ENCODE results near the gene PRC1. TPM values are rescaled to one million over a fixed set of nuclear protein-coding genes. Genes with fewer than 3 reads are reported as not detected.

The PRC1 gene
- total RNA-seq, 1 donor, result 17.7 TPM

DNA sequence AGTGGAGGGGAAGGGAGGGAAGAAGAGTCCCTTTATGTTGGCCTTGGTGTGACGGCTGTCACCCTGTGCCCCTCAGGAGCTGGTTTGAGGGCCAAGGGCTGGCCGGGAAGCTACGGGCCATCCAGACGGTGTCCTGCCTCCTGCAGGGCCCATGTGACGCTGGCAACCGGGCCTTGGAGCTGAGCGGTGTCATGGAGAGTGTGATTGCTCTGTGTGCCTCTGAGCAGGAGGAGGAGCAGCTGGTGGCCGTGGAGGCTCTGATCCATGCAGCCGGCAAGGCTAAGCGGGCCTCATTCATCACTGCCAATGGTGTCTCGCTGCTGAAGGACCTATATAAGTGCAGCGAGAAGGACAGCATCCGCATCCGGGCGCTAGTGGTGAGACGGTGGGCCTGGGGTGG, 47.8 kb downstream of the PRC1 start:
- Histone ChIP-seq H3K4me3 (ENCODE audit: insufficient read depth, low read length) (no peak overlapping the region), H3K27ac (ENCODE audit: low read depth, low read length) (no peak overlapping the region), H3K4me1 (ENCODE audit: insufficient read depth, low read length) (peaks cover 8% of the 10 kb centered on the region), H3K9me3 (ENCODE audit: low read depth, low read length) (no peaks in the 10 kb centered on the region), H3K36me3 (ENCODE audit: insufficient read depth, low read length) (peaks cover 80% of the 10 kb centered on the region), H3K4me2 (ENCODE audit: insufficient read depth, low read length) (no peak overlapping the region), H3K27me3 (ENCODE audit: insufficient read depth, low read length) (no peaks in the 10 kb centered on the region), H3K79me2 (ENCODE audit: insufficient read depth, low read length) (no peaks in the 10 kb centered on the region), H4K20me1 (ENCODE audit: insufficient read depth, low read length) (no peaks in the 10 kb centered on the region), H2AFZ (ENCODE audit: low read length) (no peak overlapping the region)
- TF ChIP-seq CTCF (IDR thresholded peaks at IDR 0.05; ENCODE audit: extremely low read depth, low read depth, low read length), result no peak
- DNase-seq (ENCODE audit: insufficient read length, low spot score, missing footprints), result peak; percentile 82

DNA sequence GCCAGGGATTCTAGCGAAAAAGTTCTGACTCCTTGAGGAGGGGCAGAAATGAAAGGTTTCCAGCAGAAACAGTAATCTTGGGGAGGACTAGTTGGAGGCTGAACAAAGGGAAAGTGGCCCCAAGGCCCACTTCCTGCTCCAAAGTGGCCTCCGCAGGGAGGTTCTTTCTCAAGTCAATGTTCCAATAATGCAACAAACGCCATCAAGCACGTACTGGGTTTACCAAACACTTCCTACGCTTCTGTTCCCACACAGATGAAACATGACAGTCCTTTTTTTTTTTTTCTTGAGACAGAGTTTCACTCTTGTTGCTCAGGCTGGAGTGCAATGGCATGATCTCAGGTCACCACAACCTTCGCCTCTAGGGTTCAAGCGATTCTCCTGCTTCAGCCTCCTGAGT, 49.2 kb downstream of the PRC1 start:
- H3K27ac ChIP-seq (ENCODE audit: low read depth, low read length), result no peak overlapping the region
- no peak overlapping the region for H3K4me2 ChIP-seq (ENCODE audit: insufficient read depth, low read length)
- no peak overlapping the region for H2AFZ ChIP-seq (ENCODE audit: low read length)
- H3K36me3 ChIP-seq (ENCODE audit: insufficient read depth, low read length), result peaks cover 78% of the 10 kb centered on the region
- H3K4me3 ChIP-seq (ENCODE audit: insufficient read depth, low read length), result no peak overlapping the region
- peaks cover 8% of the 10 kb centered on the region for H3K4me1 ChIP-seq (ENCODE audit: insufficient read depth, low read length)
- DNase-seq (ENCODE audit: insufficient read length, low spot score, missing footprints), result peak; percentile 29
- H3K79me2 ChIP-seq (ENCODE audit: insufficient read depth, low read length), result no peaks in the 10 kb centered on the region
- H3K27me3 ChIP-seq (ENCODE audit: insufficient read depth, low read length), result no peaks in the 10 kb centered on the region
- no peaks in the 10 kb centered on the region for H3K9me3 ChIP-seq (ENCODE audit: low read depth, low read length)
- TF ChIP-seq CTCF (IDR thresholded peaks at IDR 0.05; ENCODE audit: extremely low read depth, low read depth, low read length), result no peak
- peaks cover 2% of the 10 kb centered on the region for H4K20me1 ChIP-seq (ENCODE audit: insufficient read depth, low read length)

GRCh38 chr15:90942354-90943120, 51.8 kb downstream of the PRC1 start:
- DNase-seq (ENCODE audit: insufficient read length, low spot score, missing footprints), result no peak
- no peaks in the 10 kb centered on the region for H3K9me3 ChIP-seq (ENCODE audit: low read depth, low read length)
- H3K4me1 ChIP-seq (ENCODE audit: insufficient read depth, low read length), result no peaks in the 10 kb centered on the region
- H3K27me3 ChIP-seq (ENCODE audit: insufficient read depth, low read length), result no peaks in the 10 kb centered on the region
- H3K4me3 ChIP-seq (ENCODE audit: insufficient read depth, low read length), result no peak overlapping the region
- no peak overlapping the region for H3K4me2 ChIP-seq (ENCODE audit: insufficient read depth, low read length)
- no peak overlapping the region for H2AFZ ChIP-seq (ENCODE audit: low read length)
- H3K36me3 ChIP-seq (ENCODE audit: insufficient read depth, low read length), result peaks cover 79% of the 10 kb centered on the region
- H4K20me1 ChIP-seq (ENCODE audit: insufficient read depth, low read length), result peaks cover 6% of the 10 kb centered on the region
- peaks cover 3% of the 10 kb centered on the region for H3K79me2 ChIP-seq (ENCODE audit: insufficient read depth, low read length)
- no peak for TF ChIP-seq CTCF (IDR thresholded peaks at IDR 0.05; ENCODE audit: extremely low read depth, low read depth, low read length)
- H3K27ac ChIP-seq (ENCODE audit: low read depth, low read length), result no peak overlapping the region

DNA sequence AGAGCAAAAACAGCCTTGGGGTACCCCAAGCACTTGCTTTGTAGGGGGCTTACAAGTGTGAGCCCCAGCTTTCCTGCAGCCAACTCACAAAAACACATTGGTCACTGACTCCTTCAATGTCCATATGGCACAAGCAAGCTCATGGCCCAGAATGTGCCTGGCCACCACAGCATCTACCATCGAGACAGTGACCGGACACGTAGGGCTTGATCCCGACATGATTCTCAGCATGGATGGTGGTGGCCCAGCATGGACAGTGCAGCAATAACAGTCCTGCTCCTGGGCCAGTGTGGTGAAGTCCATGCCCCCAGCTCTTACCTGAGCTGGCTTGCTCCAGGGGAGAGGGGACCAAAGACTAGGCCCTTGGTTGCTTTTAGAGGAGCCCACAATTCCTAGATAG, 53.3 kb downstream of the PRC1 start:
- Histone ChIP-seq H3K27me3 (ENCODE audit: insufficient read depth, low read length) (no peaks in the 10 kb centered on the region), H3K79me2 (ENCODE audit: insufficient read depth, low read length) (peaks cover 14% of the 10 kb centered on the region), H3K27ac (ENCODE audit: low read depth, low read length) (no peak overlapping the region), H2AFZ (ENCODE audit: low read length) (no peak overlapping the region), H3K9me3 (ENCODE audit: low read depth, low read length) (no peaks in the 10 kb centered on the region), H3K36me3 (ENCODE audit: insufficient read depth, low read length) (peaks cover 77% of the 10 kb centered on the region), H4K20me1 (ENCODE audit: insufficient read depth, low read length) (peaks cover 6% of the 10 kb centered on the region), H3K4me2 (ENCODE audit: insufficient read depth, low read length) (no peak overlapping the region), H3K4me1 (ENCODE audit: insufficient read depth, low read length) (peaks cover 7% of the 10 kb centered on the region), H3K4me3 (ENCODE audit: insufficient read depth, low read length) (no peak overlapping the region)
- DNase-seq (ENCODE audit: insufficient read length, low spot score, missing footprints), result peak; percentile 59
- no peak for TF ChIP-seq CTCF (IDR thresholded peaks at IDR 0.05; ENCODE audit: extremely low read depth, low read depth, low read length)
